Muscle of leg (tissue), 16 donors: ENCODE results near the gene STOML2. TPM values are rescaled to one million over a fixed set of nuclear protein-coding genes. Genes with fewer than 3 reads are reported as not detected.
"Not testable (repeated sequence)": the region's sequence is repeated elsewhere in the genome, so short reads cannot be mapped to it uniquely, and the experiment has no call there.

ENCODE experiments used
- DNase-seq: peaks from one replicate; pipeline ENCODE4 v3.0.0; 2013
- H3K27ac ChIP-seq: one replicate; pipeline ENCODE4 v1.5.1; 2013; ENCODE audit warnings: mild to moderate bottlenecking, low read length, control low read depth
- H3K27me3 ChIP-seq: one replicate; pipeline ENCODE4 v1.6.1; 2013; ENCODE audit warnings: low read length; ENCODE audit not compliant: control insufficient read depth, insufficient read depth
- H3K36me3 ChIP-seq: one replicate; pipeline ENCODE4 v1.6.1; 2013; ENCODE audit warnings: low read length; ENCODE audit not compliant: control insufficient read depth, insufficient read depth
- H3K4me1 ChIP-seq: one replicate; pipeline ENCODE4 v1.6.1; 2013; ENCODE audit warnings: low read length; ENCODE audit not compliant: control insufficient read depth, insufficient read depth
- H3K4me3 ChIP-seq: one replicate; pipeline ENCODE4 v1.5.1; 2013; ENCODE audit warnings: low read length, control low read depth
- H3K9me3 ChIP-seq: replicated peaks from 2 replicates; pipeline ENCODE4 v1.6.1; 2013; ENCODE audit warnings: low read depth, low read length; ENCODE audit not compliant: control insufficient read depth
- WGBS: methylation state at CpG from one replicate; pipeline ENCODE4 v1.1.5; 2013; ENCODE audit warnings: missing lambda C conversion rate; ENCODE audit not compliant: insufficient coverage; 5-methylcytosine and 5-hydroxymethylcytosine counted together
- long read RNA-seq, 11 donors: transcript quantifications; one replicate each; lab custom pipeline, GENCODE V29; 2026
- polyA plus RNA-seq, 8 donors: library from polyadenylated mRNA; unstranded; fragments of 120-200 nt; gene quantifications; one replicate each; pipeline versions ENCODE4 v1.2.1 to v1.2.3, GENCODE V29; 2013; ENCODE audit warnings: inconsistent platforms in 1 of 8, low replicate concordance in 1 of 8; ENCODE audit not compliant: insufficient read length in 8 of 8, insufficient read depth in 1 of 8
- total RNA-seq: library from RNA; stranded (reverse); fragments of 120-200 nt; gene quantifications from one replicate; pipeline ENCODE4 v1.2.4, GENCODE V29; 2013

Gene STOML2, protein sequence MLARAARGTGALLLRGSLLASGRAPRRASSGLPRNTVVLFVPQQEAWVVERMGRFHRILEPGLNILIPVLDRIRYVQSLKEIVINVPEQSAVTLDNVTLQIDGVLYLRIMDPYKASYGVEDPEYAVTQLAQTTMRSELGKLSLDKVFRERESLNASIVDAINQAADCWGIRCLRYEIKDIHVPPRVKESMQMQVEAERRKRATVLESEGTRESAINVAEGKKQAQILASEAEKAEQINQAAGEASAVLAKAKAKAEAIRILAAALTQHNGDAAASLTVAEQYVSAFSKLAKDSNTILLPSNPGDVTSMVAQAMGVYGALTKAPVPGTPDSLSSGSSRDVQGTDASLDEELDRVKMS
- total RNA-seq (77.7 TPM), polyA plus RNA-seq (10 to 100 TPM; 73.0 to 81.2 (median 78.1) TPM)
- long read RNA-seq, donor 1, transcript STOML2-201 (10 exons, 1,278 nt): major isoform, 20 of 32 reads
- long read RNA-seq, donor 1, partial matches to known transcripts: 12 of 32 reads
- long read RNA-seq, donor 1, other reads (novel, unspliced or antisense): 0 of 32 reads
- long read RNA-seq, donor 2, partial matches to known transcripts: 0 of 3 reads
- long read RNA-seq, donor 2, other reads (novel, unspliced or antisense): 0 of 3 reads
- long read RNA-seq, donor 3, transcript STOML2-201 (10 exons, 1,278 nt): major isoform, 45 of 81 reads
- long read RNA-seq, donor 3, partial matches to known transcripts: 34 of 81 reads
- long read RNA-seq, donor 3, other reads (novel, unspliced or antisense): 0 of 81 reads
- long read RNA-seq, donor 4, transcript STOML2-201 (10 exons, 1,278 nt): major isoform, 21 of 27 reads
- long read RNA-seq, donor 4, partial matches to known transcripts: 5 of 27 reads
- long read RNA-seq, donor 4, other reads (novel, unspliced or antisense): 0 of 27 reads
- long read RNA-seq, donor 5, transcript STOML2-201 (10 exons, 1,278 nt): major isoform, 74 of 117 reads
- long read RNA-seq, donor 5, partial matches to known transcripts: 36 of 117 reads
- long read RNA-seq, donor 5, other reads (novel, unspliced or antisense): 0 of 117 reads
- long read RNA-seq, donor 6, transcript STOML2-201 (10 exons, 1,278 nt): major isoform, 55 of 72 reads
- long read RNA-seq, donor 6, partial matches to known transcripts: 15 of 72 reads
- long read RNA-seq, donor 6, other reads (novel, unspliced or antisense): 0 of 72 reads
- long read RNA-seq, donor 7, transcript STOML2-201 (10 exons, 1,278 nt): major isoform, 39 of 60 reads
- long read RNA-seq, donor 7, partial matches to known transcripts: 19 of 60 reads
- long read RNA-seq, donor 7, other reads (novel, unspliced or antisense): 0 of 60 reads
- long read RNA-seq, donor 8, transcript STOML2-201 (10 exons, 1,278 nt): major isoform, 23 of 23 reads
- long read RNA-seq, donor 8, partial matches to known transcripts: 0 of 23 reads
- long read RNA-seq, donor 8, other reads (novel, unspliced or antisense): 0 of 23 reads
- long read RNA-seq, donor 9, transcript STOML2-201 (10 exons, 1,278 nt): major isoform, 20 of 29 reads
- long read RNA-seq, donor 9, partial matches to known transcripts: 8 of 29 reads
- long read RNA-seq, donor 9, other reads (novel, unspliced or antisense): 0 of 29 reads
- long read RNA-seq, donor 10, transcript STOML2-201 (10 exons, 1,278 nt): major isoform, 49 of 51 reads
- long read RNA-seq, donor 10, partial matches to known transcripts: 0 of 51 reads
- long read RNA-seq, donor 10, other reads (novel, unspliced or antisense): 0 of 51 reads
- long read RNA-seq, donor 11, transcript STOML2-201 (10 exons, 1,278 nt): major isoform, 32 of 35 reads
- long read RNA-seq, donor 11, partial matches to known transcripts: 0 of 35 reads
- long read RNA-seq, donor 11, other reads (novel, unspliced or antisense): 0 of 35 reads

DNA sequence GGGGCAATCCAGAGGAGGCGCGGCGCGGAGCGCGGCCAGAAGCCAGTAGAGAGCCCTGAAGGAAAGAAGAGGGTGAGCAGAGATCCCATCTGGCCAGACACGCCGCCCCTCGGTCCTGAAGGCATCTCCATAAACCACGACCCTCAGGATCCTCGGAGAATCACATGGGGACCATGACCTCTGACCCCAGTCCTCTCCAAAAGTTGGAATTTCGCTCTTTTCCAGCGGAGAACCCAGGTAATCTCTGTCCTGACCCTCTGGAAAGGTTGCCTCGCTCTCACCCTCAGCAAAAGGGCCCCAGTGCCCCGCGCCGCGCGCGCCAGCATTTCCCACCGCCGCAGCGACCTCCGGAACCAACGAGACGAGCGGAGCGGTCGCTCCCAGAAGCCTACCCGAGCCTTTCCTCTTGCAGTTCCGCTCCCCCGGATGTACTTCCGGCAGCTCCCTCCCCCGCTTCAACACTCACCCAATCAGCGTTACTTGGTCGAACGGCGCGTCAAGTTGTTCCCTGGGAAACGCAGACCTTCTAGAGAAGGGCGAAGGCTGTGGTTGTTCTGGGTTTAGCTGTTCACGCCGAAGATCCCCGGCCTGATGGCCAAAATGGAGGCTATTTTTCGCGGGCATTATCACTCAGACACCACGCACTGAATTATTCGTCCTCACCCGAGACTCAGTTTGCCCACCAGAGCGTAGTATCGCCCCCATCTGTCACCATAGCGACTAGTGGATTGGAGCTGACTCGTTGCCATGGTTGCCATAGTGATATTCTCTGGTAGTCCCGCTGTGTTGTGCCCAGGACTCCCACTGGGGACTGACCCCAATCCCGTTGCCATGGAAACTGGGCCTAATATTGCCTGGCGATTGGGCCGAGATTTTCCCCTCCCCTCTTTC lies at the start of gene STOML2:
Gene STOML2 (minus strand): TSS at position 363 of the 891 bp plus-strand sequence. CDS start 37 bp downstream, at position 326.
- Histone ChIP-seq H3K4me1 (peaks cover 19% of the 10 kb centered on the region), H3K36me3 (peaks cover 66% of the 10 kb centered on the region)
- WGBS: under 1% methylated on average over 49 of the region's 57 CpGs

DNA sequence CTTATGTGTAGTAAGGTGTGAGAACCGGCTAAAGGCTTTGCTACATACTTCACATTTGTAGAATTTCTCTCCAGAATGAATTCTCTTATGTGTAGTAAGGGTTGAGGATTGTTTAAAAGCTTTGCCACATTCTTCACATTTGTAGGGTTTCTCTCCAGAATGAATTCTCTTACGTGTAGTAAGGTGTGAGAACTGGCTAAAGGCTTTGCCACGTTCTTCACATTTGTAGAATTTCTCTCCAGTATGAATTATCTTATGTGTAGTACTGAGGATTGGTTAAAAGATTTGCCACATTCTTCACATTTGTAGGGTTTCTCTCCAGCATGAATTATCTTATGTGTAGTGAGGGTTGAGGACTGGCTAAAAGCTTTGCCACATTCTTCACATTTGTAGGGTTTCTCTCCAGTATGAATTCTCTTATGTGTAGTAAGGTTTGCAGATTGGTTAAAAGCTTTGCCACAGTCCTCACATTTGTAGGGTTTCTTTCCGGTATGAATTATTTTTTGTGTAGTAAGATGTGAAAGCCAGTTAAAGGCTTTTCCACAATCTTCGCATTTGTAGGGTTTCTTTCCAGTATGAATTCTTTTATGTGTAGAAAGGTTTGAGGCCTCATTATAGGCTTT lies 45.1 kb upstream of the STOML2 start:
- H3K4me1 ChIP-seq, H3K9me3 ChIP-seq: not testable (repeated sequence)

More for the DNA sequence above, at the start of gene STOML2:
- DNase-seq: peak; percentile 99
- H3K9me3 ChIP-seq: no peaks in the 10 kb centered on the region
- H3K27me3 ChIP-seq: no peaks in the 10 kb centered on the region
- H3K4me3 ChIP-seq: peak within 1 kb of the TSS; percentile 80
- H3K27ac ChIP-seq: peak within 1 kb of the TSS; percentile 77

DNA sequence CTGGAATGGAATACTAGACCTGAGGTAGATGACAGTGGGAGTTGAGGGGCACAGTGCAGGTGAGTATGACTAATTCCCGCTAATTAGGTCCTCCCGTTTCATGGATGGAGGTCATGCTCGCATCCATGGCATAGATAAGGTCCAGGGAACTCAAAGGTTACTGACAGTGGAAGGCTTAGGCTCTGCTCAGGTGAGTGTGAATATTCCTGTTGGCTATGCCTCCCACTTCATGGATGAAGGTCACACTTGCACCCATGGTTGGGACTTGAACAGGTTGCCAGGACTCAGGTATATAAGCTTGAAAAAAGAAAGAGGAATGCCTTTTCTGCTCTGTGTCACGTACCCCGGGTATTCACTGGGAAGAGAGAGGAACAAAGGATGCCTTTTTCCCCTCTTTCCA lies 39.1 kb upstream of the STOML2 start:
- WGBS: 57% methylated on average over 3 of the region's 5 CpGs
- no peak for DNase-seq
- no peak overlapping the region for H3K4me3 ChIP-seq
- peaks cover 17% of the 10 kb centered on the region for H3K9me3 ChIP-seq
- H3K4me1 ChIP-seq: no peaks in the 10 kb centered on the region
- no peaks in the 10 kb centered on the region for H3K36me3 ChIP-seq
- H3K27ac ChIP-seq: no peak overlapping the region
- H3K27me3 ChIP-seq: no peaks in the 10 kb centered on the region

More for the DNA sequence above, 45.1 kb upstream of the STOML2 start:
- not testable (repeated sequence) for H3K27ac ChIP-seq, H3K4me3 ChIP-seq, H3K36me3 ChIP-seq, H3K27me3 ChIP-seq, DNase-seq
- WGBS: no CpG with 5 or more reads among the region's 5 CpGs

DNA sequence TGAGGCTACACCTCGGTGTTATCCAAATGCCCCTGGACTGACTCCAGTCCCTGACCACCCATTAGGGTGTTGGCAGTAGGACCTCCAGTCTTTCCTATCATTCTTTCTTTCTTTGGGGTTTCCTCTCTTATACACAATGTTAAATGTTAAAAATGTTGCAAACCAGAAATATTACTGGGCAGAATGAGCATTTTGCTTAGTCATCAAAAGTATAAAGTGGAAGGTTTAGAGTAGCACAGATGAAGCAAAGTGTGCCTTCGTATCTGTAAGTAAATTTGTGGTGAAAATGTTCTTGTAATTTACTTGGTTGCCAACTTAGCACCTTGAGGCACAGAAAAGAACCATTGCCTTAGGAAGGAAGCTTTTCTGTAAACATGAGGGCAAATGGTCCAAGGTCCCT lies 37.2 kb upstream of the STOML2 start:
- Histone ChIP-seq H3K4me3 (no peak overlapping the region), H3K4me1 (no peaks in the 10 kb centered on the region), H3K27me3 (no peaks in the 10 kb centered on the region), H3K9me3 (peaks cover 17% of the 10 kb centered on the region), H3K36me3 (no peaks in the 10 kb centered on the region), H3K27ac (no peak overlapping the region)
- WGBS: 97% methylated on average over 2 of the region's 2 CpGs
- no peak for DNase-seq

DNA sequence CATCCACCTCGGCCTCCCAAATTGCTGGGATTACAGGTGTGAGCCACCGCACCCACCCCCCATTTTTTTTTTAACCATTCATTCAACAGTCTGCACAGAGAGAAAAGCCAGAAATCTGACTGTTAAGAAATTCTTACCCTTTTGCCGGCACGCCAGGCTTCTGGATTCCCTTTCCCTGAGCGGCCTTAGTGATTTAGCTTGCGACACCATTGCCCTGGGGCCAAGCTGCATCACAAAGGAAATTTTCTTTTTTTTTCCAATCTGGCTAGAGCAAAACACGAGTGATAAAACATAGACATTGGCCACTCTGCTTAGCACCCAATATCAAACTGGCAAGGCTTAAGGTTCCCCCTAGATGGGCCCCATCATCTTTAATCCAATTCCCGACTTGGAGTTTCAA lies 33.9 kb upstream of the STOML2 start:
- no peak overlapping the region for H3K4me3 ChIP-seq
- H3K36me3 ChIP-seq: no peaks in the 10 kb centered on the region
- H3K27ac ChIP-seq: no peak overlapping the region
- no peak for DNase-seq
- 76% methylated on average over 6 of the region's 8 CpGs for WGBS
- peaks cover 6% of the 10 kb centered on the region for H3K9me3 ChIP-seq
- no peaks in the 10 kb centered on the region for H3K27me3 ChIP-seq
- no peaks in the 10 kb centered on the region for H3K4me1 ChIP-seq

DNA sequence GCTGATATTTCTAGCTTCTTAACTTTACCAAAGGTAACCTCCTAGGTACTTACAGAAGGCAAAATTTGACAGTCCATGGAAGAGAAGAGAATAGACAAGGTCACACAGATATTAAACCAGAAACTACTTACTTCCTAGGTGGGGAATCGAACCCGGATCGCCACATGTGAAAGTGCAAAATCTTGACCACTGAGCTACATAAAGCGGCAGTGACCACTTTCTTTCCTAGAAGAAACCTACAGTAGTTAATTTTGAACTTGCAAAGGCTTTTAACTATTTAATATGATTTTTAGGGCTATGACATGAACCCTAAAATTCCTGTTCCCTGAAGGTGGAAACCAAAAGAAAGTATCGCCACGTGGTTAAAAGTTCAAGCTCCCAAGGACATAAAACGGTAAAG lies 33.1 kb upstream of the STOML2 start:
- no peak overlapping the region for H3K27ac ChIP-seq
- peaks cover under 1% of the 10 kb centered on the region for H3K9me3 ChIP-seq
- H3K27me3 ChIP-seq: no peaks in the 10 kb centered on the region
- 73% methylated on average over 3 of the region's 7 CpGs for WGBS
- H3K4me3 ChIP-seq: no peak overlapping the region
- no peak for DNase-seq
- no peaks in the 10 kb centered on the region for H3K36me3 ChIP-seq
- no peaks in the 10 kb centered on the region for H3K4me1 ChIP-seq

DNA sequence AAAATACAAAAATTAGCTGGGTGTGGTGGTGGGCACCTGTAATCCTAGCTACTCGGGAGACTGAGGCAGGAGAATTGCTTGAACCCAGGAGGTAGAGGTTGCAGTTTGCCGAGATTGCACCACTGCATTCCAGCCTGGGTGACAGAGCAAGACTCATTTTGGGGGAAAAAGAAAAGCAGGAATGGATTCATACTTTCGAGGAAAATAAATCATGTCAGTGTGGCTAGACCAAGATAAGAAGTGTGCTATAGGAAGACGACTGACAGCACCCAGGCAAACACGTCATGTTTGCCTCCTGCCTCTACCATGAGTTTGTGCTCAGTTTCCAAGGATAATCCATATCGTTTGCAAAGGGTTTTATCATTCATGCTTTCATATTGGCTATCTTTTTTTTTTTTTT lies 32.0 kb upstream of the STOML2 start:
- no peak overlapping the region for H3K4me3 ChIP-seq
- H3K36me3 ChIP-seq: no peaks in the 10 kb centered on the region
- H3K27me3 ChIP-seq: no peaks in the 10 kb centered on the region
- DNase-seq: no peak
- H3K27ac ChIP-seq: no peak overlapping the region
- 81% methylated on average over 3 of the region's 6 CpGs for WGBS
- no peaks in the 10 kb centered on the region for H3K4me1 ChIP-seq
- no peaks in the 10 kb centered on the region for H3K9me3 ChIP-seq

DNA sequence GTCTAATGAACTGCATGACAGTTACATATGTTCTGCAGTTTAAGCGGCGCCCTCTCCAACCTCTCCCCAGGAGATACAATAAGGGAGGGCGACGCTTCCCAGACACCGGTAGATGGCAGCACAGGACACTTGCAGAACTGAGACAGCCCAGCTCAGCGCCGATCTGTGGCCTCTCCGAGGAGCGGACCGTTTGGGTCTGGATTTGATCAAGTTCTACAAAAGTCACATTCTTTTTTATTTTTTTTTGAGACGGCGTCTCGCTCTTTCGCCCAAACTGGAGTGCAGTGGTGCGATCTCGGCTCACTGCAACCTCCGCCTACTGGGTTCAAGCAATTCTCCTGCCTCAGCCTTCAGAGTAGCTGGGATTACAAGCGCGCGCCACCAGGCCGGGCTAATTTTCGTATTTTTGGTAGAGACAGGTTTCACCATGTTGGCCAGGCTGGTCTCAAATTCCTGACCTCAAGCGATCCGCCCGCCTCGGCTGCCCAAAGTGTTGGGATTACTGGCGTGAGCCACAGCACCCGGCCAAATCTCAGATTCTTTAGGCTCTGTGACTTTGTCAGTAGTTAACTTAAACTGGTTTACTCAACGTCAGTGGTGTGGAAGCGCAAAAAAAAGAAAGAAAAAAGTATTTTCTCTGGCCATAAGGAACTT lies 14.1 kb upstream of the STOML2 start:
- WGBS: 5% methylated on average over 24 of the region's 30 CpGs
- Histone ChIP-seq H3K27me3 (no peaks in the 10 kb centered on the region), H3K4me3 (peak overlapping the region; percentile 71), H3K36me3 (no peaks in the 10 kb centered on the region), H3K27ac (peak overlapping the region; percentile 94), H3K4me1 (peaks cover 32% of the 10 kb centered on the region), H3K9me3 (no peaks in the 10 kb centered on the region)
- DNase-seq: peak; percentile 97
